ENCODE results near the gene USP24. TPM values are rescaled to one million over a fixed set of nuclear protein-coding genes. Genes with fewer than 3 reads are reported as not detected.

Gene USP24
- total and polyA plus RNA-seq, 3 experiments from 2014 or later = 7.5 to 51.6 (median 51.5) TPM

DNA sequence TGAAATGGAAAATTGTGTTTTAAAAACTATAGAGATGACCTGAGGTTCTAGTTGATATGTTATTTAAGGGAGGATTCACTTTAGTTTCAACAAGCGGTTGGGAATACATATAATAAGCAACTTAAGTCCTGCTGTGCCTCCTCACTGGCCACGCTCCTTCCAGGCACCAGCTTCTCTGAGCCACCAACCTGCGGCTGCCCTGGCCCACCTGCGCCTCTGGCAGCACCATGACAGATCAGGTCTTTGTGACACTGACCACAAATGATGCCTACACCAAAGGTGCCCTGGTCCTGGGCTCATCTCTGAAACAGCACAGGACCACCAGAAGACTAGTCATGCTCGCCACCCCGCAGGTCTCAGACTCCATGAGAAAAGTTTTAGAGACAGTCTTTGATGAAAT lies 7.0 kb upstream of the USP24 start:
- no peak overlapping the region for H3K4me3 ChIP-seq (ENCODE audit: low read length)
- H3K27me3 ChIP-seq (ENCODE audit: insufficient read depth, low read length, poor library complexity, severe bottlenecking) = no peaks in the 10 kb centered on the region
- DNase-seq = no peak
- H3K4me1 ChIP-seq (ENCODE audit: insufficient read depth, low read length) = peaks cover 18% of the 10 kb centered on the region
- no peak overlapping the region for H3K4me3 Mint-ChIP-seq
- H3K9me3 Mint-ChIP-seq = peaks cover 0 to 2% (median under 1%) of the 10 kb centered on the region in 5 donors
- ChIA-PET POLR2A (no interaction called here), CTCF (no interaction called here)
- peaks cover 12 to 25% (median 13%) of the 10 kb centered on the region in 3 donors for H3K4me1 Mint-ChIP-seq
- no peak overlapping the region for H3K27ac ChIP-seq (ENCODE audit: low read depth, low read length)
- no peaks in the 10 kb centered on the region for H3K9me3 ChIP-seq (ENCODE audit: low read length)
- H3K36me3 ChIP-seq (ENCODE audit: insufficient read depth, low read length) = no peaks in the 10 kb centered on the region
- no peaks in the 10 kb centered on the region for H3K36me3 Mint-ChIP-seq
- H3K27me3 Mint-ChIP-seq = peaks cover 0 to 2% of the 10 kb centered on the region in 2 donors
- H3K27ac Mint-ChIP-seq = no peak overlapping the region

DNA sequence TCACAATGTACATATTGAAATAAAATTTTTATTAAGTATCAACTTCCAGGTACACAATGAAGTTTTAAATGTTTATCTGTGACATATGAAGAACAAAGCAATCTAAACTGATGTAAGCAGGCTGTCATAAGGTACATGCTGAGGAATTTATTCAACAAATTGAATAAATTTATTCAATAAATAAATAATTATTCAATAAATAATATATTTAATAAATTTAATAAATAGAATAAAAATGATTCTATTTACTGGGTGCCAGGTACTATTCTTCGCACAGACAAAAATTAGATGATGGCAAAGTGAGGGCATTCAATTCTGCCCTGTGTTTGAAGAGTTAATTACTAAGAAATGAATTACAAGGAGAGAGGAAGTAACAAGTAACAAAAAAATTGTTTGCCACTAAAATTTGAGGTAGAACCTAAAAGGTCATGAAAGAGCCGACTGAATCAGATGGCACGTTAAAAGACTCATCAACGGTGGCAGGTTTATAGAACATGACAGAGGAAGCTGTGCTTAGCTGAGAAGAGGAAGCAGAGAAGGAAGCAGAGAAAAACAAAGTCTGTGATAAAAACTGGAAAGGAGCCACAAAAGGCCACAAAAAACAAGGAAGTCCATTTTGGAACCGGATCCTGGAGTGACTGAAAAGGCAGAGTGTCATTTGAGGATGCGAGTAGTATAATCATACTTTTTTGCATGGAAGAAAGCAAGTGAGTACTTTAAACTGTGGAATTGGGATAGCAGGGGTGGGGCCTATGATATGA lies 2.2 kb upstream of the USP24 start:
- peaks cover 43% of the 10 kb centered on the region for H3K4me1 ChIP-seq (ENCODE audit: insufficient read depth, low read length)
- H3K9me3 ChIP-seq (ENCODE audit: low read length) = no peaks in the 10 kb centered on the region
- H3K27me3 Mint-ChIP-seq = peaks cover 0 to 2% of the 10 kb centered on the region in 2 donors
- H3K27me3 ChIP-seq (ENCODE audit: insufficient read depth, low read length, poor library complexity, severe bottlenecking) = no peaks in the 10 kb centered on the region
- ChIA-PET CTCF (no interaction called here), POLR2A (interaction anchor here (1.0 kb wide), 1 partner anchor 8 kb away, joined by 4 read pairs; no protein-coding TSS in a partner anchor)
- H3K4me3 ChIP-seq (ENCODE audit: low read length) = peak overlapping the region; percentile 14
- no peaks in the 10 kb centered on the region for H3K36me3 ChIP-seq (ENCODE audit: insufficient read depth, low read length)
- peaks cover 0 to 15% (median 0%) of the 10 kb centered on the region in 3 donors for H3K36me3 Mint-ChIP-seq
- peaks cover 43 to 59% (median 47%) of the 10 kb centered on the region in 3 donors for H3K4me1 Mint-ChIP-seq
- peak overlapping the region; percentile 65 to 98 (median 71) for H3K4me3 Mint-ChIP-seq
- DNase-seq = peak in 3 of 5 donors; percentile 51 to 76 (median 57)
- no peak overlapping the region for H3K27ac ChIP-seq (ENCODE audit: low read depth, low read length)
- no peaks in the 10 kb centered on the region for H3K9me3 Mint-ChIP-seq
- peak overlapping the region; percentile 78 to 97 (median 90) for H3K27ac Mint-ChIP-seq

DNA sequence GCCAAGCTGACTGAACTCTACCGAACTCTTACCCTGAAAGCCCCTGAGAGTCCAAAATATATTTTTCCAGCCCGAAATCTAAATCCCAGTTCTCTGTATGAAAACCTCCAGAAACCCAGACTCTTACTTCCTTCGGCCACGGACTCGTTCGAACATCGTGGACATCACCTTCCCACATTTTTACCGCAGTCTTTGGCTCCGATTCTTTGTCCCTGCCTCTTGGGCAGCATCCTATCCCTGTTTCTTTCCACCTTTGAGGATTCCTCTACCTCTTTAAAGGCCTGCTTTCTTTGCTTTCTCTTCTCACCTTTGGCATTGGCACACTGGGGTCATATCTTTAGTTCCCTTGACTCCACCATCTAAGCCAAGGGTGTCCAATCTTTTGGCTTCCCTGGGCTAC lies 932 bp upstream of the USP24 start:
- peaks cover 55 to 72% (median 60%) of the 10 kb centered on the region in 3 donors for H3K4me1 Mint-ChIP-seq
- DNase-seq = no peak
- Histone ChIP-seq H3K36me3 (ENCODE audit: insufficient read depth, low read length) (no peaks in the 10 kb centered on the region), H3K27me3 (ENCODE audit: insufficient read depth, low read length, poor library complexity, severe bottlenecking) (no peaks in the 10 kb centered on the region), H3K4me3 (ENCODE audit: low read length) (peak overlapping the region; percentile 56), H3K4me1 (ENCODE audit: insufficient read depth, low read length) (peaks cover 55% of the 10 kb centered on the region), H3K27ac (ENCODE audit: low read depth, low read length) (peak overlapping the region; percentile 81), H3K9me3 (ENCODE audit: low read length) (no peaks in the 10 kb centered on the region)
- peak overlapping the region; percentile 93 to 99 (median 96) for H3K4me3 Mint-ChIP-seq
- no peaks in the 10 kb centered on the region for H3K27me3 Mint-ChIP-seq
- H3K9me3 Mint-ChIP-seq = no peaks in the 10 kb centered on the region
- H3K27ac Mint-ChIP-seq = peak overlapping the region; percentile 96 to 100 (median 96)
- H3K36me3 Mint-ChIP-seq = peaks cover 0 to 15% (median 0%) of the 10 kb centered on the region in 3 donors
- POLR2A ChIA-PET = no interaction called here
- CTCF ChIA-PET = no interaction called here

DNA sequence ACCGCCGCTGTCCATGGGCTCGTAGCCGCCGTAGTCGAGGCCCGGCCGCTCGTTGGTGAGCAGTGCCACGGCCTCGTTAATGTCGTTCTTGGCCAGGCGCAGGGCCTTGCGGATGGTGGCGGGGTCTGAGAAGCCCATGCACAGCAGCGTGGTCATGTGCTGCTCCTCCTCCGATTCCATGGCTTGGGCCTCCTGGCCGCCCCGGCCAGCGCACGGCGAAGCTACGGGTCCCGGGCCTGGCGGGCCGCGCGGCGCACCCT lies 300 bp downstream of the USP24 start:
- Mint-ChIP-seq H3K4me3 (peak overlapping the region; percentile 33 to 97 (median 79)), H3K27ac (peak overlapping the region in 1 of 8 donors; percentile 36), H3K9me3 (no peaks in the 10 kb centered on the region), H3K36me3 (peaks cover 0 to 15% (median 0%) of the 10 kb centered on the region in 3 donors), H3K4me1 (peaks cover 68 to 78% (median 73%) of the 10 kb centered on the region in 3 donors), H3K27me3 (no peaks in the 10 kb centered on the region)
- H3K9me3 ChIP-seq (ENCODE audit: low read length) = no peaks in the 10 kb centered on the region
- H3K27ac ChIP-seq (ENCODE audit: low read depth, low read length) = peak overlapping the region; percentile 81
- DNase-seq = peak in 1 of 5 donors; percentile 6
- H3K4me1 ChIP-seq (ENCODE audit: insufficient read depth, low read length) = peaks cover 67% of the 10 kb centered on the region
- ChIA-PET CTCF (no interaction called here), POLR2A (interaction anchor here (1.1 kb wide), 2 partner anchors 9 to 67 kb away, joined by 3 to 4 read pairs; no protein-coding TSS in a partner anchor)
- no peaks in the 10 kb centered on the region for H3K27me3 ChIP-seq (ENCODE audit: insufficient read depth, low read length, poor library complexity, severe bottlenecking)
- H3K4me3 ChIP-seq (ENCODE audit: low read length) = peak overlapping the region; percentile 59
- no peaks in the 10 kb centered on the region for H3K36me3 ChIP-seq (ENCODE audit: insufficient read depth, low read length)

DNA sequence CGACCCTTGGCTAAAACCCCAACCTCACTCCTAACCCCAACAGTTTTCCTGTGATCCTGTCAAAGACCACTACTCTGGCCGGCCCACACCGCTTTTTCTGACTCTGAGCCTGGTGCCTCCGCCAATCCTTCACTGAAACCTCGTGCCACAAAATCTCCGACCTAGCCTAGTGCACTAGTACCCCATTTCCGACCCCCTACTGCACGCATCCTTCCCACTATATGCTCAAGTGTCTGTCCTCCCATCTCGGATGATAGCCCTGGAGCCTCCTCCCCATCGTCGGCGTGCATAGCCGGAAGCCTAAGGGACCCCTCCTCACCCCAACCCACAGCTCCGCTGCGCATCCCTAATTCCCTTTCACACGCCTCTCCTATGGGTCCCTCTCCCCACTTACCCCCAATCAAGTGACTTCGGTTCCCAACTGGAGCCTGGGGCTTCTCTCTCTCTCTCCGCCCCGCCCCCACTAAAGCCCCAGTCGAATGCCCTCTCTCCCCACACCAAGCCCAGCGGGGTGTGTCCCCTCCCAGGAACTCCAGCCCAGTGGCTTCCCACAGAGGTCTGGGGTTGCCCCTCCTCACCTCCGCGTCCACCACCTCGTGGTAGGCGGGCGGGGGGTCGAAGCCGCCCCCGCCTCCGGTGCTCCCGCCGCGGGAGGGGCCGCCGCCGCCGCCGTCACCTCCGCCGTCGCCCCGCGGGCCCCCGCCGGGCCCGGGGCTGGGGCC lies 791 bp downstream of the USP24 start:
- CTCF ChIA-PET = interaction anchor here (0.7 kb wide), 1 partner anchor 22 kb away, joined by 3 read pairs; no protein-coding TSS in a partner anchor
- DNase-seq = peak; percentile 19 to 68 (median 37)
- no peaks in the 10 kb centered on the region for H3K27me3 Mint-ChIP-seq
- peak overlapping the region; percentile 81 for H3K27ac ChIP-seq (ENCODE audit: low read depth, low read length)
- H3K4me3 Mint-ChIP-seq = peak overlapping the region; percentile 89 to 97 (median 93)
- H3K4me1 ChIP-seq (ENCODE audit: insufficient read depth, low read length) = peaks cover 72% of the 10 kb centered on the region
- peaks cover 0 to 15% (median under 1%) of the 10 kb centered on the region in 3 donors for H3K36me3 Mint-ChIP-seq
- peak overlapping the region; percentile 84 to 97 (median 94) for H3K27ac Mint-ChIP-seq
- H3K4me3 ChIP-seq (ENCODE audit: low read length) = peak overlapping the region; percentile 54
- no peaks in the 10 kb centered on the region for H3K9me3 ChIP-seq (ENCODE audit: low read length)
- H3K27me3 ChIP-seq (ENCODE audit: insufficient read depth, low read length, poor library complexity, severe bottlenecking) = no peaks in the 10 kb centered on the region
- no peaks in the 10 kb centered on the region for H3K36me3 ChIP-seq (ENCODE audit: insufficient read depth, low read length)
- peaks cover 72 to 83% (median 78%) of the 10 kb centered on the region in 3 donors for H3K4me1 Mint-ChIP-seq
- POLR2A ChIA-PET = interaction anchor here (1.1 kb wide), 2 partner anchors 9 to 66 kb away, joined by 3 to 4 read pairs; no protein-coding TSS in a partner anchor
- H3K9me3 Mint-ChIP-seq = no peaks in the 10 kb centered on the region

DNA sequence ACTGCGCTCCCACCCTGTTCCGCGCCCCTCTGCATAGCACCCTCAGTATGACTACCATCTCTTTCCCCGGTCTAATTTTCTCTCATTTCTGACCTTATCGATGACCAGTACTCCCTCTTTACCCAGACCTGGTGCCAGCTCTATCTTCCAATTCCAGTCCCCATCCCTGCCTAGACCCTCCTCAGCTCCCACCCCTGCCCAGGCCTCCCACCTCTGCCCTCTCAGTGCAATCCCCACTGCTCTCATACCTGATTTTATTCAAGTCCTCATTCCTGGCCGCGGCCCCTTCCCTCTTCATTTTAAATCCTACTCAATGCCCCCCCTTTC lies 1.3 kb downstream of the USP24 start:
- H3K27me3 Mint-ChIP-seq = no peaks in the 10 kb centered on the region
- no peaks in the 10 kb centered on the region for H3K27me3 ChIP-seq (ENCODE audit: insufficient read depth, low read length, poor library complexity, severe bottlenecking)
- peaks cover 0 to 18% (median 3%) of the 10 kb centered on the region in 3 donors for H3K36me3 Mint-ChIP-seq
- peak overlapping the region; percentile 89 to 97 (median 93) for H3K4me3 Mint-ChIP-seq
- peak overlapping the region; percentile 54 for H3K4me3 ChIP-seq (ENCODE audit: low read length)
- peaks cover 76 to 83% (median 83%) of the 10 kb centered on the region in 3 donors for H3K4me1 Mint-ChIP-seq
- H3K27ac ChIP-seq (ENCODE audit: low read depth, low read length) = peak overlapping the region; percentile 81
- H3K27ac Mint-ChIP-seq = peak overlapping the region; percentile 84 to 97 (median 94)
- H3K9me3 Mint-ChIP-seq = no peaks in the 10 kb centered on the region
- POLR2A ChIA-PET = no interaction called here
- no peaks in the 10 kb centered on the region for H3K36me3 ChIP-seq (ENCODE audit: insufficient read depth, low read length)
- CTCF ChIA-PET = interaction anchor here (0.7 to 1.8 kb wide), 2 partner anchors 10 to 22 kb away, joined by 3 to 8 read pairs; no protein-coding TSS in a partner anchor
- peaks cover 72% of the 10 kb centered on the region for H3K4me1 ChIP-seq (ENCODE audit: insufficient read depth, low read length)
- peak in 1 of 5 donors; percentile 42 for DNase-seq
- no peaks in the 10 kb centered on the region for H3K9me3 ChIP-seq (ENCODE audit: low read length)

DNA sequence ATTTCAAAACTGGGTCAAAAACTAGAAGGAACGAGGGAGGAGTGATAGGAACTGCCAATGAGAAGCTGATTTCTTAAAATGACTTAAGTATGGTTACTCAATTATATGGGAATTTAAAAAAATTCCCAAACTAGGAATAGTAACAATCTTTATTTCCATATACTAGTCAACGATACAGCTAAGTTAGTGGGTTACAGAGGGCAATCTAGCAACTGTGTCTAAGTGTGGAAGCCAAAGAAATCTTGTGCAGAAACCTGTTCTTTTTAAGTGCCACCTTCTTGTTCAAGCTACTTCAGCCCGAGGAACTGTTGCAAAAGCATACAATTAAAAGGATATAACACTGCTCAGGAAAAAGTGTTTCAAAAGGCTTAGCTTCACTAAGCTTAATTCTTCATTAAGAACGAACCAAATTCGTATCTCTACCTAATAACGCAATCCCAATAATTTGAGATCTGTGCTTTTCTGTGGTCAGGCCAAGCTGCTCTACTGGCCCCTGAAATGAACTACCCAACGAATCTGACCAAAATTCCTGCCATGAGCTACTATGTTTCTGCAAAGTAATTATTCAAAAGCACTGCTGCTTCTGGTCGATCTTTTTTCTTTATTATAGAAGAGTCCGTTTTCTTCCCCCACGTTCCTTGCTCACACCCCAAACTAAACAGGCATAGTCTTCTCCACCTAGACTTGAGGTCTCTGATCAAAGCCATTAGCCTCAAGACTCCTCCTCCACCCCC lies 1.8 kb downstream of the USP24 start:
- Mint-ChIP-seq H3K27ac (peak overlapping the region; percentile 84 to 97 (median 94)), H3K9me3 (no peaks in the 10 kb centered on the region), H3K4me3 (peak overlapping the region; percentile 89 to 97 (median 93)), H3K27me3 (no peaks in the 10 kb centered on the region), H3K4me1 (peaks cover 74 to 84% (median 82%) of the 10 kb centered on the region in 3 donors), H3K36me3 (peaks cover 0 to 18% (median 3%) of the 10 kb centered on the region in 3 donors)
- ChIA-PET POLR2A (interaction anchor here (1.0 to 1.1 kb wide), 2 partner anchors 10 to 85 kb away, joined by 3 read pairs; no protein-coding TSS in a partner anchor), CTCF (interaction anchor here (0.7 to 1.8 kb wide), 3 partner anchors 9 to 92 kb away, joined by 3 to 8 read pairs (median 3); no protein-coding TSS in a partner anchor)
- Histone ChIP-seq H3K27ac (ENCODE audit: low read depth, low read length) (peak overlapping the region; percentile 81), H3K9me3 (ENCODE audit: low read length) (no peaks in the 10 kb centered on the region), H3K27me3 (ENCODE audit: insufficient read depth, low read length, poor library complexity, severe bottlenecking) (no peaks in the 10 kb centered on the region), H3K36me3 (ENCODE audit: insufficient read depth, low read length) (no peaks in the 10 kb centered on the region), H3K4me3 (ENCODE audit: low read length) (peak overlapping the region; percentile 54), H3K4me1 (ENCODE audit: insufficient read depth, low read length) (peaks cover 68% of the 10 kb centered on the region)
- peak in 3 of 5 donors; percentile 24 to 52 (median 26) for DNase-seq

Measured in CD8-positive, alpha-beta memory T cell (primary cell).